CD1c-positive myeloid dendritic cell (primary cell): Measurements from ENCODE around the gene THNSL1.
"Not testable (repeated sequence)": the region's sequence is repeated elsewhere in the genome, so short reads cannot be mapped to it uniquely, and the experiment has no call there.

ENCODE experiments used
- DNase-seq: peaks from one replicate; pipeline ENCODE4 v3.0.0-alpha.2; 2016; ENCODE audit errors: extremely low spot score

THNSL1 gene

GRCh38 chr10:25016376-25017153, at the start of gene THNSL1:
Gene THNSL1, plus strand, starts transcription at chr10:25016612. Its CDS starts 6,612 bp downstream, at chr10:25023224.
- peak; percentile 98 for DNase-seq

GRCh38 chr10:24966962-24967481, 49.4 kb upstream of the THNSL1 start:
- no peak for DNase-seq

GRCh38 chr10:24968349-24968748, 48.1 kb upstream of the THNSL1 start:
- no peak for DNase-seq

GRCh38 chr10:24968951-24969350, 47.5 kb upstream of the THNSL1 start:
- DNase-seq: not testable (repeated sequence)

GRCh38 chr10:24969841-24970281, 46.6 kb upstream of the THNSL1 start:
- no peak for DNase-seq

GRCh38 chr10:24971374-24971773, 45.0 kb upstream of the THNSL1 start:
- no peak for DNase-seq

GRCh38 chr10:24973163-24973562, 43.2 kb upstream of the THNSL1 start:
- no peak for DNase-seq

- DNase-seq: no peak
Measured at GRCh38 chr10:24974976-24975375, 41.4 kb upstream of the THNSL1 start.

- DNase-seq: no peak
Measured at GRCh38 chr10:24979685-24980084, 36.7 kb upstream of the THNSL1 start.

- DNase-seq: no peak
Measured at GRCh38 chr10:24981161-24981710, 35.2 kb upstream of the THNSL1 start.

- no peak for DNase-seq
Measured at GRCh38 chr10:24982319-24983112, 33.9 kb upstream of the THNSL1 start.

- DNase-seq: no peak
Measured at GRCh38 chr10:24983130-24983529, 33.3 kb upstream of the THNSL1 start.

- no peak for DNase-seq
Measured at GRCh38 chr10:24983946-24984345, 32.5 kb upstream of the THNSL1 start.

GRCh38 chr10:24984906-24985305, 31.5 kb upstream of the THNSL1 start:
- DNase-seq: no peak

GRCh38 chr10:24988831-24989640, 27.4 kb upstream of the THNSL1 start:
- no peak for DNase-seq

GRCh38 chr10:24989867-24990266, 26.5 kb upstream of the THNSL1 start:
- DNase-seq: no peak

- DNase-seq: no peak
Measured at GRCh38 chr10:24991298-24991697, 25.1 kb upstream of the THNSL1 start.

GRCh38 chr10:24992512-24993133, 23.8 kb upstream of the THNSL1 start:
- DNase-seq: no peak

GRCh38 chr10:24993237-24993958, 23.0 kb upstream of the THNSL1 start:
- DNase-seq: no peak

- DNase-seq: no peak
Measured at GRCh38 chr10:24995072-24995471, 21.3 kb upstream of the THNSL1 start.
